NCI-H1436 (cell line): ENCODE results near the gene ZFHX3.

Source experiments
- DNase-seq: peaks from one replicate; lab custom pipeline; 2025; lab: John Stamatoyannopoulos, UW

The ZFHX3 gene

GRCh38 chr16:72974142-72974769 lies 73.7 kb downstream of the ZFHX3 start:
- DNase-seq = no peak

GRCh38 chr16:72972878-72973571 lies 74.9 kb downstream of the ZFHX3 start:
- DNase-seq = no peak

- DNase-seq = no peak
These were observed 76.6 kb downstream of the ZFHX3 start for GRCh38 chr16:72971370-72971769.

GRCh38 chr16:72970656-72971055 lies 77.3 kb downstream of the ZFHX3 start:
- no peak for DNase-seq

GRCh38 chr16:72969812-72970211 lies 78.1 kb downstream of the ZFHX3 start:
- no peak for DNase-seq

- DNase-seq = no peak
These were observed 78.8 kb downstream of the ZFHX3 start for GRCh38 chr16:72969146-72969545.

GRCh38 chr16:72967941-72968340 lies 80.0 kb downstream of the ZFHX3 start:
- no peak for DNase-seq

- no peak for DNase-seq
These were observed 84.2 kb downstream of the ZFHX3 start for GRCh38 chr16:72963533-72964315.

GRCh38 chr16:72962347-72962746 lies 85.6 kb downstream of the ZFHX3 start:
- DNase-seq = no peak

- DNase-seq = no peak
These were observed 86.1 kb downstream of the ZFHX3 start for GRCh38 chr16:72961863-72962262.

- peak; percentile 94 for DNase-seq
These were observed 86.7 kb downstream of the ZFHX3 start for GRCh38 chr16:72961115-72961832.

- no peak for DNase-seq
These were observed 87.8 kb downstream of the ZFHX3 start for GRCh38 chr16:72960101-72960500.

- no peak for DNase-seq
These were observed 88.5 kb downstream of the ZFHX3 start for GRCh38 chr16:72959301-72959996.

GRCh38 chr16:72958522-72959076 lies 89.3 kb downstream of the ZFHX3 start:
- DNase-seq = no peak

- DNase-seq = no peak
These were observed 90.3 kb downstream of the ZFHX3 start for GRCh38 chr16:72957303-72958277.

GRCh38 chr16:72956124-72957064 lies 91.5 kb downstream of the ZFHX3 start:
- no peak for DNase-seq

- DNase-seq = no peak
These were observed 95.1 kb downstream of the ZFHX3 start for GRCh38 chr16:72952811-72953271.

GRCh38 chr16:72952404-72952803 lies 95.5 kb downstream of the ZFHX3 start:
- DNase-seq = no peak

- DNase-seq = no peak
These were observed 96.0 kb downstream of the ZFHX3 start for GRCh38 chr16:72951916-72952315.
